ENCODE data around the gene BUD23. TPM values are rescaled to one million over a fixed set of nuclear protein-coding genes. Genes with fewer than 3 reads are reported as not detected.

BUD23 gene
- total and polyA plus RNA-seq, 9 of the 15 experiments (the other 6 are each of a cell fraction or from before 2014, with no cell fraction given): 79.5 to 270 (median 150) TPM

DNA sequence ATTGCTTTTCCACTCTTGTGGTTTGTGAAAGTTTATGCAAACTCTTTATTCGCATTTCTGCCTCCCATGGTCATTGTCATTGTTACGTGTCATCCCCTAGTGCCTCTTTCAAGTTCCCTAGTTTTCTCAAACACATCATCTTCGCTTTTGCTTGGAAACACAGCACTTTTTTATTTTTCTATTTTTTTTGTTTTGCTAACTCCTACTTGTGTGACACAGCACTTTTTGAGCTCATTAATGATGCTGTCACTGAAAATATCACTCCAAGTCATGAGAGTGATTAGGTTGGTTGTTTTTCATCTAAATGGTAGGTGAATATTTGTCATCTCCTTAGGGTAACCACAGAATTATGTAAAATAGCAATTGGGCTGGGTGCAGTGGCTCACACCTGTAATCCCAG is 44.6 kb downstream of the BUD23 start (continued):
- TF ChIP-seq, protein P1, sequence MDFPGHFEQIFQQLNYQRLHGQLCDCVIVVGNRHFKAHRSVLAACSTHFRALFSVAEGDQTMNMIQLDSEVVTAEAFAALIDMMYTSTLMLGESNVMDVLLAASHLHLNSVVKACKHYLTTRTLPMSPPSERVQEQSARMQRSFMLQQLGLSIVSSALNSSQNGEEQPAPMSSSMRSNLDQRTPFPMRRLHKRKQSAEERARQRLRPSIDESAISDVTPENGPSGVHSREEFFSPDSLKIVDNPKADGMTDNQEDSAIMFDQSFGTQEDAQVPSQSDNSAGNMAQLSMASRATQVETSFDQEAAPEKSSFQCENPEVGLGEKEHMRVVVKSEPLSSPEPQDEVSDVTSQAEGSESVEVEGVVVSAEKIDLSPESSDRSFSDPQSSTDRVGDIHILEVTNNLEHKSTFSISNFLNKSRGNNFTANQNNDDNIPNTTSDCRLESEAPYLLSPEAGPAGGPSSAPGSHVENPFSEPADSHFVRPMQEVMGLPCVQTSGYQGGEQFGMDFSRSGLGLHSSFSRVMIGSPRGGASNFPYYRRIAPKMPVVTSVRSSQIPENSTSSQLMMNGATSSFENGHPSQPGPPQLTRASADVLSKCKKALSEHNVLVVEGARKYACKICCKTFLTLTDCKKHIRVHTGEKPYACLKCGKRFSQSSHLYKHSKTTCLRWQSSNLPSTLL (IDR thresholded peaks at IDR 0.05): no peak
- TF ChIP-seq ZNF232 (CRISPR knock-in tag; IDR thresholded peaks at IDR 0.05) (no peak), HMG20A (CRISPR knock-in tag; conservative IDR thresholded peaks at IDR 0.05) (no peak), TARDBP (IDR thresholded peaks at IDR 0.05) (no peak), ZNF274 (IDR thresholded peaks at IDR 0.05; ENCODE audit: borderline replicate concordance, low read depth, low read length) (no peak), RBBP5 (IDR thresholded peaks at IDR 0.05; ENCODE audit: borderline replicate concordance, insufficient read depth, low read length, poor library complexity, severe bottlenecking) (no peak), SMARCE1 (IDR thresholded peaks at IDR 0.05) (0 out of 2 replicates have a peak, but pooled peaks have one; percentile 38), KDM5B (IDR thresholded peaks at IDR 0.05; ENCODE audit: insufficient replicate concordance, low read depth, low read length) (no peak), DPF2 (IDR thresholded peaks at IDR 0.05) (peak; percentile 62; the same call in 1 of the 2 replicates), TBL1XR1 (IDR thresholded peaks at IDR 0.05; ENCODE audit: low read length in 2 of 2) (no peak), RAD51 (IDR thresholded peaks at IDR 0.05; ENCODE audit: borderline replicate concordance, low read depth) (no peak), ARHGAP35 (IDR thresholded peaks at IDR 0.05; ENCODE audit: partially characterized antibody) (no peak), BACH1 (tag; IDR thresholded peaks at IDR 0.05) (peak; percentile 91), MTF1 (CRISPR knock-in tag; IDR thresholded peaks at IDR 0.05; ENCODE audit: borderline replicate concordance) (no peak), PTBP1 (IDR thresholded peaks at IDR 0.05; ENCODE audit: low read depth, low read length) (no peak), SMARCA4 (IDR thresholded peaks at IDR 0.05) (peak; percentile 59; the same call in 1 of the 2 replicates), U2AF1 (optimal IDR thresholded peaks at IDR 0.05; ENCODE audit: low read depth, low read length) (no peak), NFXL1 (CRISPR knock-in tag; IDR thresholded peaks at IDR 0.05) (no peak), NR1H2 (CRISPR knock-in tag; IDR thresholded peaks at IDR 0.05) (no peak)
- TF ChIP-seq, protein P2, sequence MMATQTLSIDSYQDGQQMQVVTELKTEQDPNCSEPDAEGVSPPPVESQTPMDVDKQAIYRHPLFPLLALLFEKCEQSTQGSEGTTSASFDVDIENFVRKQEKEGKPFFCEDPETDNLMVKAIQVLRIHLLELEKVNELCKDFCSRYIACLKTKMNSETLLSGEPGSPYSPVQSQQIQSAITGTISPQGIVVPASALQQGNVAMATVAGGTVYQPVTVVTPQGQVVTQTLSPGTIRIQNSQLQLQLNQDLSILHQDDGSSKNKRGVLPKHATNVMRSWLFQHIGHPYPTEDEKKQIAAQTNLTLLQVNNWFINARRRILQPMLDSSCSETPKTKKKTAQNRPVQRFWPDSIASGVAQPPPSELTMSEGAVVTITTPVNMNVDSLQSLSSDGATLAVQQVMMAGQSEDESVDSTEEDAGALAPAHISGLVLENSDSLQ (IDR thresholded peaks at IDR 0.05): peak; percentile 46; the same call in 1 of the 2 replicates
- TF ChIP-seq, protein P3, sequence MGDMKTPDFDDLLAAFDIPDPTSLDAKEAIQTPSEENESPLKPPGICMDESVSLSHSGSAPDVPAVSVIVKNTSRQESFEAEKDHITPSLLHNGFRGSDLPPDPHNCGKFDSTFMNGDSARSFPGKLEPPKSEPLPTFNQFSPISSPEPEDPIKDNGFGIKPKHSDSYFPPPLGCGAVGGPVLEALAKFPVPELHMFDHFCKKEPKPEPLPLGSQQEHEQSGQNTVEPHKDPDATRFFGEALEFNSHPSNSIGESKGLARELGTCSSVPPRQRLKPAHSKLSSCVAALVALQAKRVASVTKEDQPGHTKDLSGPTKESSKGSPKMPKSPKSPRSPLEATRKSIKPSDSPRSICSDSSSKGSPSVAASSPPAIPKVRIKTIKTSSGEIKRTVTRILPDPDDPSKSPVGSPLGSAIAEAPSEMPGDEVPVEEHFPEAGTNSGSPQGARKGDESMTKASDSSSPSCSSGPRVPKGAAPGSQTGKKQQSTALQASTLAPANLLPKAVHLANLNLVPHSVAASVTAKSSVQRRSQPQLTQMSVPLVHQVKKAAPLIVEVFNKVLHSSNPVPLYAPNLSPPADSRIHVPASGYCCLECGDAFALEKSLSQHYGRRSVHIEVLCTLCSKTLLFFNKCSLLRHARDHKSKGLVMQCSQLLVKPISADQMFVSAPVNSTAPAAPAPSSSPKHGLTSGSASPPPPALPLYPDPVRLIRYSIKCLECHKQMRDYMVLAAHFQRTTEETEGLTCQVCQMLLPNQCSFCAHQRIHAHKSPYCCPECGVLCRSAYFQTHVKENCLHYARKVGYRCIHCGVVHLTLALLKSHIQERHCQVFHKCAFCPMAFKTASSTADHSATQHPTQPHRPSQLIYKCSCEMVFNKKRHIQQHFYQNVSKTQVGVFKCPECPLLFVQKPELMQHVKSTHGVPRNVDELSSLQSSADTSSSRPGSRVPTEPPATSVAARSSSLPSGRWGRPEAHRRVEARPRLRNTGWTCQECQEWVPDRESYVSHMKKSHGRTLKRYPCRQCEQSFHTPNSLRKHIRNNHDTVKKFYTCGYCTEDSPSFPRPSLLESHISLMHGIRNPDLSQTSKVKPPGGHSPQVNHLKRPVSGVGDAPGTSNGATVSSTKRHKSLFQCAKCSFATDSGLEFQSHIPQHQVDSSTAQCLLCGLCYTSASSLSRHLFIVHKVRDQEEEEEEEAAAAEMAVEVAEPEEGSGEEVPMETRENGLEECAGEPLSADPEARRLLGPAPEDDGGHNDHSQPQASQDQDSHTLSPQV (IDR thresholded peaks at IDR 0.05): no peak
- TF ChIP-seq, protein P4, sequence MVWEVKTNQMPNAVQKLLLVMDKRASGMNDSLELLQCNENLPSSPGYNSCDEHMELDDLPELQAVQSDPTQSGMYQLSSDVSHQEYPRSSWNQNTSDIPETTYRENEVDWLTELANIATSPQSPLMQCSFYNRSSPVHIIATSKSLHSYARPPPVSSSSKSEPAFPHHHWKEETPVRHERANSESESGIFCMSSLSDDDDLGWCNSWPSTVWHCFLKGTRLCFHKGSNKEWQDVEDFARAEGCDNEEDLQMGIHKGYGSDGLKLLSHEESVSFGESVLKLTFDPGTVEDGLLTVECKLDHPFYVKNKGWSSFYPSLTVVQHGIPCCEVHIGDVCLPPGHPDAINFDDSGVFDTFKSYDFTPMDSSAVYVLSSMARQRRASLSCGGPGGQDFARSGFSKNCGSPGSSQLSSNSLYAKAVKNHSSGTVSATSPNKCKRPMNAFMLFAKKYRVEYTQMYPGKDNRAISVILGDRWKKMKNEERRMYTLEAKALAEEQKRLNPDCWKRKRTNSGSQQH (CRISPR knock-in tag; IDR thresholded peaks at IDR 0.05): no peak
